A673 (cell line): ENCODE data around the gene PMS2. TPM values are rescaled to one million over a fixed set of nuclear protein-coding genes. Genes with fewer than 3 reads are reported as not detected.
"Not testable (repeated sequence)": the region's sequence is repeated elsewhere in the genome, so short reads cannot be mapped to it uniquely, and the experiment has no call there.

Experiments
- BruUV-seq: library from RNA; stranded (reverse); fragments of 400-500 nt; replicated peaks from 2 replicates; lab custom pipeline; 2021; lab: Mats Ljungman, UMichigan
- CTCF ChIA-PET: fragments of 300-600 bp; sonication (Branson Sonifier 250); formaldehyde crosslinking; loops from one replicate; lab custom pipeline; 2022; ENCODE audit warnings: antibody characterized with exemption; lab: Charles Lee
- POLR2A ChIA-PET: fragments of 300-600 bp; sonication (Branson Sonifier 250); formaldehyde crosslinking; loops from one replicate; lab custom pipeline; 2022; ENCODE audit warnings: antibody characterized with exemption; ENCODE audit not compliant: low non-redundant PET; lab: Charles Lee
- DNase-seq: peaks from one replicate; pipeline ENCODE4 v3.0.0-alpha.2; 2015; ENCODE audit warnings: low spot score
- H3K27ac ChIP-seq: fragments of 200-600 bp; sonication (generic); 2 replicates; pipeline ENCODE4 v1.5.1; 2016; ENCODE audit warnings: mixed run types, low read depth, mild to moderate bottlenecking, mixed read lengths, antibody characterized with exemption, low read length; ENCODE audit not compliant: poor library complexity, severe bottlenecking
- H3K27me3 ChIP-seq: fragments of 200-600 bp; sonication (generic); replicated peaks from 2 replicates; pipeline ENCODE4 v1.6.1; 2017; ENCODE audit warnings: mixed run types, low read depth, mild to moderate bottlenecking, mixed read lengths, antibody characterized with exemption, low read length; ENCODE audit not compliant: insufficient read depth, poor library complexity
- H3K36me3 ChIP-seq: fragments of 200-600 bp; sonication (generic); 2 replicates; pipeline ENCODE4 v1.6.1; 2016; ENCODE audit warnings: mixed run types, mild to moderate bottlenecking, mixed read lengths, antibody characterized with exemption, low read length; ENCODE audit not compliant: insufficient read depth, poor library complexity, severe bottlenecking
- H3K4me1 ChIP-seq: fragments of 200-600 bp; sonication (generic); 2 replicates; pipeline ENCODE4 v1.6.1; 2017; ENCODE audit warnings: mixed run types, mild to moderate bottlenecking, mixed read lengths, antibody characterized with exemption, low read length; ENCODE audit not compliant: insufficient read depth, poor library complexity, severe bottlenecking
- H3K4me3 ChIP-seq: fragments of 200-600 bp; sonication (generic); 2 replicates; pipeline ENCODE4 v1.5.1; 2016; ENCODE audit warnings: low read depth, mixed run types, mild to moderate bottlenecking, mixed read lengths, low read length; ENCODE audit not compliant: poor library complexity, severe bottlenecking
- H3K9me3 ChIP-seq: fragments of 200-600 bp; sonication (generic); 2 replicates; pipeline ENCODE4 v1.6.1; 2016; ENCODE audit warnings: mixed run types, low read depth, mild to moderate bottlenecking, mixed read lengths, antibody characterized with exemption, low read length; ENCODE audit not compliant: poor library complexity, severe bottlenecking
- intact Hi-C: fragments of 100-400 bp; cut with micrococcal nuclease; formaldehyde crosslinking; loops from one replicate; pipeline ENCODE4 v1.10.0; 2022; ENCODE audit not compliant: unreplicated experiment
- total RNA-seq: library from RNA; stranded (reverse); gene quantifications from 2 replicates; pipeline ENCODE4 v1.2.3, GENCODE V29; 2021

The PMS2 gene
- total RNA-seq, 1 experiment from 2014 or later = 14.6 TPM

DNA sequence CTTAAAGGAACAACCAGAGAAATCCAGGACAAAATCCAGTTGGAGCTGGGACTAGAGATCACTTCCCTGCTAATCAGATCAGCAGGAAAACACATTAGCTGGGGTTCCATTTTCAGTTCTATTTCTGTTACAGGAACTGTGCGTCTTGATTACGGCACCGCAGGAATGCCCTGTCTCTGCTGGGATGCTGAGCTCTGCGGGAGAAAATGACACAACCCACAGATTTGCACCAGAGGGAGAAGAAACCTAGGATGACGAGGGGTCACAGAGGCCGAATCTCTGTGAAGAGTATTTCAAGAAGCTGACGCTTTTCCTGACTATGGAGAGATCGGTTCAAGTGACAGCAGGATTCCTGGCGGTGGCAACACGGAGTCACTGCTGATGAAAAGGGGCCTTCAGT, 78.6 kb downstream of the PMS2 start:
- H3K27me3 ChIP-seq, H3K9me3 ChIP-seq, H3K27ac ChIP-seq, POLR2A ChIA-PET, H3K36me3 ChIP-seq, BruUV-seq, H3K4me3 ChIP-seq, H3K4me1 ChIP-seq, CTCF ChIA-PET, intact Hi-C loops, DNase-seq: not testable (repeated sequence)

DNA sequence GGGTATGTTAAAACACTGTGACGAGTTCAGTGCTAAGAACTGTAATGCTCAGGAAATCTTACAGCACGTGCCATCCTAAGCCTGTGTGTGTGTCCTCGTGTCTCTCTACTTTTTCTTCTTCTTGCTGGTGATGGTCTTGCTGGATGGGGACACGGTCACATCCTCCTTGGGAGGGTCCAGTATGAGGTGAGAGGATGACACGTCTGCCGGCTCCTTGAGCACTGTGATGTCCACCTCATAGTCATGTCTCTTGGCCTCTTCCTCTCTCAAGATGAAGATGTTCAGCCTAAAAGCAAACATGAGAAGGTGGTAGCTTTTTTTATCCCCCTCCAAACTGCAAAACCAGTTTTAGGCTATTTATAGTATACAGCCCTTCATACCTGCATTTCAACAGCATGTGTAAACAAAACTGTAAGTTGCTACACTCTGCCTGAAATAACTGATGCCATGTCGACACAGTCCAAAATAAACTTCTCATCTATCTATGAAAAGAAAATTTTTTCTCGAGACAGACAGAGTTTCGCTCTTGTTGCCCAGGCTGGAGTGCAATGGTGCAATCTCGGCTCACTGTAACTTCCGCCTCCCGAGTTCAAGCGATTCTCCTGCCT, 82.5 kb downstream of the PMS2 start:
- H3K9me3 ChIP-seq, H3K27ac ChIP-seq, H3K4me1 ChIP-seq, H3K4me3 ChIP-seq, H3K36me3 ChIP-seq, BruUV-seq, CTCF ChIA-PET, POLR2A ChIA-PET, DNase-seq, H3K27me3 ChIP-seq, intact Hi-C loops: not testable (repeated sequence)

DNA sequence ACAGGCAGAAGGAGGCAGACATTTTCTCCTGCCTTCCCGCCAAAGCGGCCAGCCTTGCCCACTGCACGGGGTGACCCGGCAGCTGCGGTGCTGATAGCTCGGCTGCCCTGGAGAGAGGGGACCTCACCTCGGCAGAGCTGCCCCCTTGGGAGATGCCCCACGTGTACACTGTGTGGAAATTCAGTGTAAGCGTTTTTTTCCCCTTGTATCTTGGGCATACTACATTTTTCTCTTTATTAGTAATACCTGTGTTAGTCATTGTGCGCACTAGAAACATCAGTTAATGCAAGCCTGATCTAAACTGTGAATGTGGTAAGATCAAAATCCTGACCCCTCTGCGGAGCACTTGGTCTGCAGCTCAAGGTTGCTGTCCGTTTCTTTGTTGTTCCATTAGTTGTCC, 84.2 kb downstream of the PMS2 start:
- POLR2A ChIA-PET, H3K4me3 ChIP-seq, H3K27ac ChIP-seq, H3K36me3 ChIP-seq, intact Hi-C loops, DNase-seq, H3K27me3 ChIP-seq, H3K9me3 ChIP-seq, BruUV-seq, CTCF ChIA-PET, H3K4me1 ChIP-seq: not testable (repeated sequence)

DNA sequence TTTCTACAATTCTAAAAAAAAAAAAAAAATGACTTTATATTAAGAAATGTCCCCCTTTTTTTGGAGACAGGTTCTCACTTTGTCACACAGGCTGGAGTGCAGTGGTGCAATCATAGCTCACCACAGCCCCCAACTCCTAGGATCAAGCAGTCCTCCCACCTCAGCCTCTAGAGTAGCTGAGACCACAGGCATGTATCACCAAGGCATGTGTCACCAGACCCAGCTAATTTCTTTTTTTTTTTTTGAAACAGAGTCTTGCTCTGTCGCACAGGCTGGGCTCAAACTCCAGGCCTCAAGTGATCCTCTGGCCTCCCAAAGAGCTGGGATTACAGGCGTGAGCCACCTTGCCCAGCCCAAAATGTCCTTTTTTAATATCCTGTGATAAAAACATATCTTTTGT, 84.7 kb downstream of the PMS2 start:
- intact Hi-C loops, H3K27me3 ChIP-seq, BruUV-seq, H3K36me3 ChIP-seq, H3K27ac ChIP-seq, CTCF ChIA-PET, DNase-seq, POLR2A ChIA-PET, H3K4me3 ChIP-seq, H3K9me3 ChIP-seq, H3K4me1 ChIP-seq: not testable (repeated sequence)

Other genes starting within 250 kb of the PMS2 start
- 50.6 and 51.2 TPM in 2 replicates for gene RNF216, start 227.4 kb downstream of the PMS2 start, total RNA-seq
- gene OCM, start 128.3 kb downstream of the PMS2 start, total RNA-seq = not detected in 2 replicates
- gene CCZ1, start 110.3 kb downstream of the PMS2 start, total RNA-seq = 135 and 149 TPM in 2 replicates
- 0.41 and 1.0 TPM in 2 replicates for gene RSPH10B, start 38.4 kb downstream of the PMS2 start, total RNA-seq
- 87.4 and 90.1 TPM in 2 replicates for gene AIMP2, start 223 bp upstream of the PMS2 start, total RNA-seq
- 0.98 and 1.1 TPM in 2 replicates for gene ANKRD61, start 22.3 kb upstream of the PMS2 start, total RNA-seq
- 118 and 119 TPM in 2 replicates for gene EIF2AK1, start 50.1 kb upstream of the PMS2 start, total RNA-seq
- 19.7 and 20.6 TPM in 2 replicates for gene USP42, start 95.9 kb upstream of the PMS2 start, total RNA-seq